Measurements from ENCODE around the gene ZNF679.
"Not testable (repeated sequence)": the region's sequence is repeated elsewhere in the genome, so short reads cannot be mapped to it uniquely, and the experiment has no call there.

Gene ZNF679

DNA sequence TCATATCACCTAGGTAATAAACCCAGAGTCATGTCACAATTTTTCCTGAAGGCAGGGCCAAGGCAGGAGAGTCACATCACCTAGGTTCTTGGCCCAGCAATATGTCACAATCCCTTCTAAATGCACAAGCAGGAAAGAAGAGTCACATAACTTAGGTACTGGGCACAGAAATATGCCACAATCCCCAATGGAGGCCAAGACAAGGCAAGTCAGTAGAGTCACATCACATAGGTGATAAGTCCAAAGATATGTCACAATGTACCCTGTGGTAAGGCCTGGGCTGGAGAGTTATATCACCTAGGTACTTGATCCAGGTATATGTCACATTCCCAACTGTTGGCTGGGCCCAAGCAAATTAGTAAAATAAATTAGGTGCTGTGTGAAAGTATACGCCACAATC lies at the start of gene ZNF679:
TSS of gene ZNF679 (plus strand) at position 301 of the 400 bp plus-strand sequence. CDS start 20,644 bp downstream, outside the sequence.
- DNase-seq = not testable (repeated sequence)

DNA sequence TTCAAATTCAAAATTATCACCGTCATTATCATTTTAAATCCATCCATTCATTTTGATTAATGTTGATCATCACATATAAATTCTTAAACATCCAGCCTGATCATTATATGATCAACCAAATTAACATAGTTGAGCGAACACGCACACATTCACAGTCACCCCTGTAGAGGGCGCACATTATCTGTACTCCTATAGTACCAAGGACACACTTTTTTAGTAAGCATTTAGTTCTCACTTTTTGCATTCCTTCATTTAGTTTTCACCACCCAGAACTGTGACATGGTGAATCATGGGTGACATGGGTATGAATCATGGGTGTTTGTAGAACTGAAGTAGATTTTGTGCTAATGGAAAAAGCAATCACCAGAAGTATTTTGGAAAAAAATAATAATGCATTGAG lies 47.3 kb upstream of the ZNF679 start:
- DNase-seq = peak in 1 of 2 experiments; percentile 1

DNA sequence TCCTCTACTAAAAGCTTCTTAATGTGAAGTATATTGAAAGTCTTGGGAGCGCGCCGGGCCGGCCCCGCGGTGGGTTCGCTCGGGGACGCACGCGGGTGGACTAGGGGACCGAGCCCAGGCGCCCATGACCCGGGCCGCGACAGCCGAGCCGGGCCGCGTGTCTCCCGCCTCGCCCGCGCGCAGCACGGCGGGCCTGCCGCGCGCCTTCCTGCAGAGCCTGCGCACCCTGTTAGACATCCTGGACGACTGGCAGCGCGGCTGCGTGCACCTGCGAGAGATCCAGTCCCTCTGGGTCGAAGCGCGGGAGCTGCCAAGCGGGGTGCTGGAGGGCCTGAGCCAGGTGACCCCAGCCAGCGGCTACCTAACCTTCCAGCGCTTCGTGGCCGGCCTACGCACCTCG lies 46.7 kb upstream of the ZNF679 start:
- DNase-seq = no peak

GRCh38 chr7:64182036-64182790 lies 46.1 kb upstream of the ZNF679 start:
- no peak for DNase-seq

DNA sequence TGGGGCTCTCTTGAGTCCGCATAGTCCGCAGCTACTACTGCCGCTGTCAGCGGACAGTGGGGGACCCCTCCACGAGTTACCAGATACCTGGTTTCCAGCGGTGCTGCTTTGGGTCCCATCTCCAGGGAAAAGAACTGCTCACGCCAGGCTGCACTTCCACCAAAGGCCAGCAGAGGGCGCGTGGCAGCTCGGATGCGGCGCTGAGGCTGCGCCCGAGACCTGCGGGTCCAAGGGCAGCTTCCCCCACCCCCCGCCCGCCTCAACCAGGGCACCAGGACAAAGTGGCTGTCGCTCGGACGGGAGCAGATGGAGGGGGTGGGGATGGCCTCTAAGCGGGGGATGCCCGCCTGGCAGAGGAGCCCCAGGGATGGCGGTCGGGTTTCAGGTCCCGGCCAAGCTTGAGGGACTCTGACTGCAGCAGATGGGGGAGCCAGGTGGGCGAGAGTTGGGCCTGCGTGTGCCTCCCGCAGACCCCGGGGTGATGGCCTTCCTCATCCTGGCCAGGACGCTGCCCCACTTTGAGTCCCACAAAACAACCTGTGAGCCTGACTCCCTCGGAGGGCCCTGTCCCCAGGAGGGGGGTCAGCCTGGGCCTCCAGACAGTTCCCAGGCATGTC lies 45.0 kb upstream of the ZNF679 start:
- DNase-seq = peak in 1 of 2 experiments; percentile 0

DNA sequence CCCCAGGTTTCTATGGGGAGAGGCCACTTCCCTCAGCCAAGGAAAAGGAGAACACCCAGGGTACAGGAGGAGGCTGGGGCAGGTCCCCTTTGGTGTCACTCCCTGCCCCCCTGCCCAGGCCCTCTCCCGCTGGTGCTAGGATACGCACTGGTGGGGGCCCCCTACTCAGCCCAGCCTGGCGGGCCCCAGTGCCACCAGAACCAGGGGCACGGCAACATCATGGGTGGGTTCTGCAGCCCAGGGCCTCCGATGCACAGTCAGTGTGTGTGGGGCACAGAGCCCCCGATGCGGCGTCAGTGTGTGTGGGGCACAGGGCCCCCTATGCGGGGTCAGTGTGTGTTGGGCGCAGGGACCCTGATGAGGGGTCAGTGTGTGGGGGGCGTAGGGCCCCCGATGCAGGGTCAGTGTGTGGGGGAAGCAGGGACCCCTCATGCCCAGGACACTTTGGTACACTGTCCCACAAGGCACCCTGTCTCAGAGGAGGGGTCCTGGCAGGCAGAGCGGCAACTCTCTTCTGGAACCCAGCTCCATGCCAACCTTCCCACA lies 44.4 kb upstream of the ZNF679 start:
- DNase-seq = no peak

GRCh38 chr7:64184376-64184775 lies 43.9 kb upstream of the ZNF679 start:
- DNase-seq = no peak

GRCh38 chr7:64187408-64187807 lies 40.9 kb upstream of the ZNF679 start:
- no peak for DNase-seq

DNA sequence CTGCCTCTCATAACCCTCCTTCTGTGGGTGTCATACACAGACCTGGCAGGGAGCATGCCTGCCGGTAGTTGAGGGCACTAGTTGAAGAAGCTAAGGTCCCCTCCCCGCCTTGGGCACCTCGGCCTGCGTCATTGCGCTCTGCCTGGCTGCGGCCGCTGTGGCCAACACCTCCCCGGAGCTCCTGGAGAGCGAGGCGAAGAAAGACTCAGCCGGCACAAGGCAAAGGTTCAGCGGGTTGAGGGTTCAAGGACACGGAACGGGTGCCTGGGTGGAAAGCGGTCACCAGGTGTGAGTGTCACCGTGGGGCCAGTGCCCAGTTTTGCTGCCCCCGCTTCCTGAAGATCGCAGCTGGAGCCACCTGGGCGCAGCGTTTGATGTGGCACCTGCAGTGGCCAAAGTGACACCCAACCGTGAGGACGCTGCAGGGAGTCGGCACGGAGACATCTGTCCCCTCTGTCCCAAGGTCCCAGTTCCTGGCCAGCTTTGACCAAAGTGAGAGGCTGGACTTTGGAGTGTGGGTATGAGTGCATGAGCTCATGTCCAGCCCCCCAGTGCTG lies 36.0 kb upstream of the ZNF679 start:
- DNase-seq = no peak

GRCh38 chr7:64192775-64193174 lies 35.5 kb upstream of the ZNF679 start:
- DNase-seq = no peak

- DNase-seq = no peak
Measured at GRCh38 chr7:64206903-64207302, 21.4 kb upstream of the ZNF679 start, which contains the start of gene ZNF735. TSS of gene ZNF735 (plus strand) at chr7:64207203. CDS start at chr7:64207203, 0 bp downstream.

DNA sequence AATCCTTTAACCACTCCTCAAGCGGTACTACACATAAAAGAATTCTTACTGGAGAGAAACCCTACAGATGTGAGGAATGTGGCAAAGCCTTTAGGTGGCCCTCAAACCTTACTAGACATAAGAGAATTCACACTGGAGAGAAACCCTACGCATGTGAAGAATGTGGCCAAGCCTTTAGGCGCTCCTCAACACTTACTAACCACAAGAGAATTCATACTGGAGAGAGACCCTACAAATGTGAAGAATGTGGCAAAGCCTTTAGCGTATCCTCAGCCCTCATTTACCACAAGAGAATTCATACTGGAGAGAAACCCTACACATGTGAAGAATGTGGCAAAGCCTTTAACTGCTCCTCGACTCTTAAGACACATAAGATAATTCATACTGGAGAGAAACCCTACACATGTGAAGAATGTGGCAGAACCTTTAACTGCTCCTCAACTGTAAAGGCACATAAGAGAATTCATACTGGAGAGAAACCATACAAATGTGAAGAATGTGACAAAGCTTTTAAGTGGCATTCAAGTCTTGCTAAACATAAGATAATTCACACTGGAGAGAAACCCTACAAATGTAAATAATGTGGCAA lies 8.5 kb upstream of the ZNF679 start:
- not testable (repeated sequence) for DNase-seq

DNA sequence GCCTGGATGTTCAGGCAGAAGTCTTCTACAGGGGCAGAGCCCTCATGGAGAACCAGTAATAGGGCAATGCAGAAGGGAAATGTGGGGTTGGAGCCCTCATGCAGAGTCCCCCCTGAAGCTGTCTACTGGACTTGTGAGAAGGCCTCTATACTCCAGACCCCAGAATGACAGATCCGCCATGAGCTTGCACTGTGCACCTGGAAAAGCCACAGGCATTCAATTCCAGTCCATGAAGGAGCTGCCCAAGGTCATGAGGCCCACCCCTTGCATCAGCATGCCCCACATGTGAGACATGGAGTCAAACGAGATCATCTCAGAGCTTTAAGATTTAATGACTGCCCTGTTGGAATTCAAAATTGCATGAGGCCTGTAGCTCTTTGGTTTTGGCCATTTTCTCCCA lies 4.9 kb upstream of the ZNF679 start:
- no peak for DNase-seq

DNA sequence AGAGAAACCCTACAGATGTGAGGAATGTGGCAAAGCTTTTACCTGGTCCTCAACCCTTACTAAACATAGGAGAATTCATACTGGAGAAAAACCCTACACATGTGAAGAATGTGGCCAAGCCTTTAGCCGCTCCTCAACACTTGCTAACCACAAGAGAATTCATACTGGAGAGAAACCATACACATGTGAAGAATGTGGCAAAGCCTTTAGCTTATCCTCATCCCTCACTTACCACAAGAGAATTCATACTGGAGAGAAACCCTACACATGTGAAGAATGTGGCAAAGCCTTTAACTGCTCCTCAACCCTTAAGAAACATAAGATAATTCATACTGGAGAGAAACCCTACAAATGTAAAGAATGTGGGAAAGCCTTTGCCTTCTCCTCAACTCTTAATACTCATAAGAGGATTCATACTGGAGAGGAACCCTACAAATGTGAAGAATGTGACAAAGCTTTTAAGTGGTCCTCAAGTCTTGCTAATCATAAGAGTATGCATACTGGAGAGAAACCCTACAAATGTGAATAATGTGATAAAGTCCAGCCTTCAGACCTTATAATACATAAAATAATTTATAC lies 38.2 kb downstream of the ZNF679 start:
- DNase-seq = no peak

- DNase-seq = no peak
Measured at GRCh38 chr7:64277630-64278029, 49.4 kb downstream of the ZNF679 start.

GRCh38 chr7:64294701-64295420 lies 66.6 kb downstream of the ZNF679 start:
- no peak for DNase-seq

GRCh38 chr7:64297418-64297817 lies 69.1 kb downstream of the ZNF679 start:
- not testable (repeated sequence) for DNase-seq

DNA sequence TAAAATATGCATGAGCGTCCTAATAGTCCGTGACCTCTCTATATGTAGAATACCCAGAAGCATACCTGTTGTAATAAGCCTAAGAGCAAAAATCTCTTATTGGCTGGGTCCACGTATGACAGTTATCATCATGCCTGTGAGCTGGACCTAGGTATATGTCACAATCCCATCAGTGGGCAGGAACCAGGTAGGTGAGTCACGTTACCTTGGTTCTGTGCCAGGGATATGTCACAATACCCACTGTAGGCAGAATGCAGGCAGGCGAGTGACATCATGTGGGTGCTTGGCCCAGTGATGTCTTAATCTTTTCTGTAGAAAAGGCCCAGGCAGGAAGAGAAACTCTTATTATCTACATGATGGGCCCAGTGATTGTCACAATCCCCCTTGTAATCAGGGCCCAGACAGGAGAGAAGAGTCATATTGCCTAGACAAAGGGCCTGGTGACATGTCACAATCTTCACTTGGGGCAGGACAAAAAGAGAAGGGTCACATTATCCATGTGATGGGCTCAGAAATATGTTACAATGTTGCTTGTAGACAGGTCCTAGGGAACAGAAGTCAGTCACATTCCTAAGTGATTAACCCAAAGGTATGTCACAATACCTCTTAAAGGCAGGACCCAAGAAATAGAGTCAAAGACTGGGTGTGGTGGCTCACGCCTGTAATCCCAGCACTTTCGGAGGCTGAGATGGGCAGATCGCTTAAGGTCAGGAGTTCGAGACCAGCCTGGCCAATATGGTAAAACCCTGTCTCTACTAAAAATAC lies 72.5 kb downstream of the ZNF679 start:
- no peak for DNase-seq

- DNase-seq = peak; percentile 91 to 98
Measured at GRCh38 chr7:64307254-64308015, 79.2 kb downstream of the ZNF679 start.

DNA sequence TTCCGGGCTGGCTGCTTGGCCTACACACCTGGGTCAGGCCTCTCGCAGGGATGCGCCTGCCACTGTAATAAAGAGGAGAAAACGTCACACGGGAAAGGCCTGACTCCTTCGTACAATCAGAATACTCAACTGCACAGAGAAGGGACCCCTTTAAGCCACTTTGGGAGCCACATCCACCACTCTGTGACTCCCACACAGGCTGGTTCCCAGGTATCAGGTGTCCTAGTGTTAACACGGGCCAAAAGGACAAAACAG lies 79.7 kb downstream of the ZNF679 start:
- no peak for DNase-seq

DNA sequence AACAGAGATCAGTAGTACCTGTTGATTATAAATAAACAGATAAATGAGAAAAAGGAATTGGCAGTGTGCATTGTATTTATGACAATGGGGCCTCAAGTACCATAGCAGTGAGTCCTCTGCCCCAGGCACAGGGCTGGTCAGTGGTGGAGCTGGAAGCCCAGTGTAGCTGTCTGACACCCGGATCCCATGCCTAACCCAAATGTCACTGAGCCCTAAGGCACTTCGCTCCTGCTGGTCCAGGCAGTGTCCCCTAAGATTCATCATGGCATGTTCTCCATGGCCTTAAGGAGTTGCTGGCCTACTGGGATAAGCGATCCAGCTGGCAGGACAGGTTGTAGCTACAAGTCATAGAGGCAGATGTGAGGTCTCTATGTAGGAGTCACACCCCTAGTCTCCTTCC lies 82.2 kb downstream of the ZNF679 start:
- DNase-seq = no peak
